GM12878 (cell line): ENCODE measurements around the gene B3GNT2.

Experiments used
- CHD2 ChIP-seq: IDR thresholded peaks from 2 replicates; pipeline ENCODE4 v1.6.1; 2011; ENCODE audit warnings: low read depth, low read length, improper control_type of control experiment, borderline replicate concordance
- EP300 ChIP-seq, 2 experiments: fragments of 150-350 bp in 1 of 2; IDR thresholded peaks; 2 replicates each; pipeline ENCODE4 v1.6.1; 2011 to 2012; ENCODE audit warnings: low read depth in 2 of 2, low read length in 2 of 2, borderline replicate concordance in 1 of 2, improper control_type of control experiment in 1 of 2, inconsistent platforms in 1 of 2; ENCODE audit not compliant: control insufficient read depth in 1 of 2
- EZH2 ChIP-seq: IDR thresholded peaks from 2 replicates; pipeline ENCODE4 v1.6.1; 2012; ENCODE audit warnings: low read depth, mild to moderate bottlenecking, control low read depth, inconsistent platforms, low read length, borderline replicate concordance; ENCODE audit not compliant: control insufficient read depth
- MXI1 ChIP-seq: fragments of 150-350 bp; IDR thresholded peaks from 2 replicates; pipeline ENCODE4 v1.6.1; 2011; ENCODE audit warnings: low read depth, mild to moderate bottlenecking, inconsistent platforms, low read length, improper control_type of control experiment
- POLR2A ChIP-seq: IDR thresholded peaks from 2 replicates; pipeline ENCODE4 v1.6.1; 2011; ENCODE audit warnings: low read depth, mild to moderate bottlenecking, low read length
- RCOR1 ChIP-seq: conservative IDR thresholded peaks from 2 replicates; pipeline ENCODE4 v1.6.1; 2012; ENCODE audit warnings: low read depth, low read length, improper control_type of control experiment
- RELA ChIP-seq: fragments of 450-650 bp; IDR thresholded peaks from 2 replicates; pipeline ENCODE4 v1.8.0; 2014; ENCODE audit warnings: borderline replicate concordance; ENCODE audit not compliant: partially characterized antibody
- SMARCA5 ChIP-seq: fragments of 450-650 bp; IDR thresholded peaks from 2 replicates; pipeline ENCODE4 v1.6.1; 2017; ENCODE audit warnings: mild to moderate bottlenecking
- SREBF1 ChIP-seq: IDR thresholded peaks from 2 replicates; pipeline ENCODE4 v1.6.1; 2012; ENCODE audit warnings: mild to moderate bottlenecking, low read length
- ZBED1 ChIP-seq: IDR thresholded peaks from 2 replicates; pipeline ENCODE4 v1.6.1; 2016; ENCODE audit warnings: borderline replicate concordance
- TF ChIP-seq, protein P1 (sequence below), 3 experiments: IDR thresholded peaks in 2 of 3; conservative IDR thresholded peaks in 1 of 3; 2 replicates each; pipeline ENCODE4 v1.5.1; 2011; ENCODE audit warnings: low read depth in 3 of 3, low read length in 3 of 3, mild to moderate bottlenecking in 3 of 3, control low read depth in 2 of 3, moderate library complexity in 2 of 3, inconsistent platforms in 1 of 3, mixed read lengths in 1 of 3; ENCODE audit not compliant: control insufficient read depth in 2 of 3, insufficient read depth in 1 of 3; ENCODE audit errors: extremely low read depth in 1 of 3
- TF ChIP-seq, protein P2 (sequence below): fragments of 450-650 bp; IDR thresholded peaks from 2 replicates; pipeline ENCODE4 v1.6.1; 2018; ENCODE audit warnings: borderline replicate concordance, mild to moderate bottlenecking; ENCODE audit not compliant: partially characterized antibody
- TF ChIP-seq, protein P3 (sequence below): IDR thresholded peaks from 2 replicates; pipeline ENCODE4 v1.6.1; 2011; ENCODE audit warnings: borderline replicate concordance, low read depth, mild to moderate bottlenecking, moderate library complexity, low read length; ENCODE audit not compliant: insufficient read depth, poor library complexity, severe bottlenecking
- TF ChIP-seq, protein P4 (sequence below): IDR thresholded peaks from 2 replicates; pipeline ENCODE4 v1.6.1; 2012; ENCODE audit warnings: low read depth, low read length, improper control_type of control experiment

DNA sequence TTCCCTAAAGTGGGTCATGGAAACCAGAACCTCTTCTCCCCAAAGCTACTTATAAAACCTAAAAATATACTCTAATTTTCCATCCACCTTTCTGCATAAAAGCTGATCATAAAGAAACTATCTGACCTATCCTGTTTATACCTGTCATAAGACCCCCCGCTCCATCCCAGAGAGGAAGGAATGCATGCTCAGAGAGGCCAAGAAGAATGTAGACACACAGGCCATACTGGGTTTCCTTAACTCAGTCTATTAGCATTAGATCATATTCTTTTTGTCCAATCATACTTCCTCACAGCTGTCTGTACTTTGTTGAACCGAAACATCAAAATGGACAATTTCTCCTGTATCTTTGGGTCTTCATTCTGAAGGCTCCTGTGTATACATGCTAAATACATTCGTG lies 52.3 kb downstream of the B3GNT2 start:
- TF ChIP-seq MXI1 (no peak), CHD2 (no peak), SMARCA5 (no peak), EP300 (IDR thresholded peaks at IDR 0.05; ENCODE audit: borderline replicate concordance in 1 of 2, control insufficient read depth in 1 of 2, low read depth in 2 of 2, low read length in 2 of 2) (no peak), RCOR1 (no peak), EZH2 (no peak), RELA (no peak), ZBED1 (no peak), SREBF1 (no peak), POLR2A (no peak)
- TF ChIP-seq, protein P1, sequence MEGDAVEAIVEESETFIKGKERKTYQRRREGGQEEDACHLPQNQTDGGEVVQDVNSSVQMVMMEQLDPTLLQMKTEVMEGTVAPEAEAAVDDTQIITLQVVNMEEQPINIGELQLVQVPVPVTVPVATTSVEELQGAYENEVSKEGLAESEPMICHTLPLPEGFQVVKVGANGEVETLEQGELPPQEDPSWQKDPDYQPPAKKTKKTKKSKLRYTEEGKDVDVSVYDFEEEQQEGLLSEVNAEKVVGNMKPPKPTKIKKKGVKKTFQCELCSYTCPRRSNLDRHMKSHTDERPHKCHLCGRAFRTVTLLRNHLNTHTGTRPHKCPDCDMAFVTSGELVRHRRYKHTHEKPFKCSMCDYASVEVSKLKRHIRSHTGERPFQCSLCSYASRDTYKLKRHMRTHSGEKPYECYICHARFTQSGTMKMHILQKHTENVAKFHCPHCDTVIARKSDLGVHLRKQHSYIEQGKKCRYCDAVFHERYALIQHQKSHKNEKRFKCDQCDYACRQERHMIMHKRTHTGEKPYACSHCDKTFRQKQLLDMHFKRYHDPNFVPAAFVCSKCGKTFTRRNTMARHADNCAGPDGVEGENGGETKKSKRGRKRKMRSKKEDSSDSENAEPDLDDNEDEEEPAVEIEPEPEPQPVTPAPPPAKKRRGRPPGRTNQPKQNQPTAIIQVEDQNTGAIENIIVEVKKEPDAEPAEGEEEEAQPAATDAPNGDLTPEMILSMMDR (IDR thresholded peaks at IDR 0.05 in 2 of 3, conservative IDR thresholded peaks at IDR 0.05 in 1 of 3; ENCODE audit: control insufficient read depth in 2 of 3, extremely low read depth in 1 of 3, insufficient read depth in 1 of 3, low read depth in 3 of 3, low read length in 3 of 3) = no peak
- TF ChIP-seq, protein P2, sequence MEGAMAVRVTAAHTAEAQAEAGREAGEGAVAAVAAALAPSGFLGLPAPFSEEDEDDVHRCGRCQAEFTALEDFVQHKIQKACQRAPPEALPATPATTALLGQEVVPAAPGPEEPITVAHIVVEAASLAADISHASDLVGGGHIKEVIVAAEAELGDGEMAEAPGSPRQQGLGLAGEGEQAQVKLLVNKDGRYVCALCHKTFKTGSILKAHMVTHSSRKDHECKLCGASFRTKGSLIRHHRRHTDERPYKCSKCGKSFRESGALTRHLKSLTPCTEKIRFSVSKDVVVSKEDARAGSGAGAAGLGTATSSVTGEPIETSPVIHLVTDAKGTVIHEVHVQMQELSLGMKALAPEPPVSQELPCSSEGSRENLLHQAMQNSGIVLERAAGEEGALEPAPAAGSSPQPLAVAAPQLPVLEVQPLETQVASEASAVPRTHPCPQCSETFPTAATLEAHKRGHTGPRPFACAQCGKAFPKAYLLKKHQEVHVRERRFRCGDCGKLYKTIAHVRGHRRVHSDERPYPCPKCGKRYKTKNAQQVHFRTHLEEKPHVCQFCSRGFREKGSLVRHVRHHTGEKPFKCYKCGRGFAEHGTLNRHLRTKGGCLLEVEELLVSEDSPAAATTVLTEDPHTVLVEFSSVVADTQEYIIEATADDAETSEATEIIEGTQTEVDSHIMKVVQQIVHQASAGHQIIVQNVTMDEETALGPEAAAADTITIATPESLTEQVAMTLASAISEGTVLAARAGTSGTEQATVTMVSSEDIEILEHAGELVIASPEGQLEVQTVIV = no peak
- TF ChIP-seq, protein P3, sequence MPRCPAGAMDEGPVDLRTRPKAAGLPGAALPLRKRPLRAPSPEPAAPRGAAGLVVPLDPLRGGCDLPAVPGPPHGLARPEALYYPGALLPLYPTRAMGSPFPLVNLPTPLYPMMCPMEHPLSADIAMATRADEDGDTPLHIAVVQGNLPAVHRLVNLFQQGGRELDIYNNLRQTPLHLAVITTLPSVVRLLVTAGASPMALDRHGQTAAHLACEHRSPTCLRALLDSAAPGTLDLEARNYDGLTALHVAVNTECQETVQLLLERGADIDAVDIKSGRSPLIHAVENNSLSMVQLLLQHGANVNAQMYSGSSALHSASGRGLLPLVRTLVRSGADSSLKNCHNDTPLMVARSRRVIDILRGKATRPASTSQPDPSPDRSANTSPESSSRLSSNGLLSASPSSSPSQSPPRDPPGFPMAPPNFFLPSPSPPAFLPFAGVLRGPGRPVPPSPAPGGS = no peak
- TF ChIP-seq, protein P4, sequence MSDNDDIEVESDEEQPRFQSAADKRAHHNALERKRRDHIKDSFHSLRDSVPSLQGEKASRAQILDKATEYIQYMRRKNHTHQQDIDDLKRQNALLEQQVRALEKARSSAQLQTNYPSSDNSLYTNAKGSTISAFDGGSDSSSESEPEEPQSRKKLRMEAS = no peak
